Measurements from ENCODE around the gene STK32C. TPM values are rescaled to one million over a fixed set of nuclear protein-coding genes. Genes with fewer than 3 reads are reported as not detected.

Gene STK32C
- total and polyA plus RNA-seq, 2 of the 4 experiments (the other 2 are of a cell fraction): 5.0 to 8.3 TPM

GRCh38 chr10:132263866-132264265 is 43.9 kb downstream of the STK32C start:
- no peak overlapping the region for H2AK5ac ChIP-seq (ENCODE audit: low read depth, low read length)
- no peak overlapping the region for H3K4ac ChIP-seq (ENCODE audit: low read depth, low read length)
- no peaks in the 10 kb centered on the region for H3K9me3 ChIP-seq (ENCODE audit: control insufficient read depth, insufficient read depth, low read length)
- intact Hi-C loops (cut with micrococcal nuclease): no loop called here
- H3K4me2 ChIP-seq (ENCODE audit: low read depth, low read length): no peak overlapping the region
- CTCF ChIA-PET: no interaction called here
- no TSS peak for BruUV-seq (replicated peaks)
- in situ Hi-C loops (cut with MboI; ENCODE audit: low sequenced_read_pairs): no loop called here
- peaks cover 9% of the 10 kb centered on the region; the same call in 1 of the 2 replicates for H3K4me1 ChIP-seq (ENCODE audit: control insufficient read depth, insufficient read depth, low read length)
- DNase-seq: no peak
- no peak overlapping the region for H3K4me3 ChIP-seq (ENCODE audit: insufficient read depth, low read depth, low read length)
- no peak overlapping the region for H3K18ac ChIP-seq (ENCODE audit: low read depth, low read length)
- no peaks in the 10 kb centered on the region for H3K79me1 ChIP-seq (ENCODE audit: low read depth in 1 of 2, low read length in 2 of 2)
- H3K14ac ChIP-seq (replicated peaks; ENCODE audit: low read depth, low read length): no peak overlapping the region
- H3K56ac ChIP-seq (ENCODE audit: extremely low read depth, insufficient read depth, low read length): no peak overlapping the region
- no peak overlapping the region for H4K91ac ChIP-seq (ENCODE audit: insufficient read depth, low read depth, low read length)
- WGBS, 2 experiments (ENCODE audit: extremely low coverage in 2 of 2, insufficient read length in 1 of 2): 83% methylated on average over 1 of the region's 9 CpGs; no CpG with 5 or more reads in 1 of the 2 experiments
- H3K27me3 ChIP-seq (ENCODE audit: control insufficient read depth, insufficient read depth, low read length): peaks cover 2% of the 10 kb centered on the region; the same call in 1 of the 2 replicates
- no peak overlapping the region for H4K8ac ChIP-seq (ENCODE audit: low read depth in 2 of 2, low read length in 2 of 2)
- H3K9me1 ChIP-seq (ENCODE audit: insufficient read depth, low read length): peaks cover 3% of the 10 kb centered on the region; the same call in 1 of the 2 replicates
- H2AFZ ChIP-seq (replicated peaks; ENCODE audit: low read length, poor library complexity): no peak overlapping the region
- no peak overlapping the region for H2BK15ac ChIP-seq (ENCODE audit: low read depth, low read length)
- H3K23ac ChIP-seq (ENCODE audit: low read depth, low read length): no peak overlapping the region
- TF ChIP-seq CTCF (conservative IDR thresholded peaks at IDR 0.05; ENCODE audit: low read depth, low read length) (no peak), CEBPB (IDR thresholded peaks at IDR 0.05; ENCODE audit: low read depth, low read length) (no peak), SMC3 (IDR thresholded peaks at IDR 0.05; ENCODE audit: low read depth, low read length) (no peak), BHLHE40 (IDR thresholded peaks at IDR 0.05; ENCODE audit: low read depth, low read length) (no peak), MXI1 (IDR thresholded peaks at IDR 0.05; ENCODE audit: borderline replicate concordance, low read depth, low read length) (no peak), CHD1 (IDR thresholded peaks at IDR 0.05; ENCODE audit: low read depth, low read length) (no peak), FOS (IDR thresholded peaks at IDR 0.05; ENCODE audit: low read depth, low read length) (no peak), POLR2A (IDR thresholded peaks at IDR 0.05; ENCODE audit: low read depth, low read length) (no peak), RAD21 (IDR thresholded peaks at IDR 0.05; ENCODE audit: low read length) (no peak), MAZ (IDR thresholded peaks at IDR 0.05; ENCODE audit: borderline replicate concordance, low read depth, low read length) (no peak), NFE2L2 (IDR thresholded peaks at IDR 0.05; ENCODE audit: low read depth, low read length) (no peak), RCOR1 (IDR thresholded peaks at IDR 0.05; ENCODE audit: insufficient replicate concordance, low read length) (no peak), RFX5 (IDR thresholded peaks at IDR 0.05; ENCODE audit: low read depth, low read length) (no peak), MAFK (IDR thresholded peaks at IDR 0.05; ENCODE audit: low read depth, low read length) (no peak), ELK1 (IDR thresholded peaks at IDR 0.05; ENCODE audit: borderline replicate concordance, low read depth, low read length) (no peak), USF2 (IDR thresholded peaks at IDR 0.05; ENCODE audit: low read depth, low read length) (no peak)
- POLR2A ChIA-PET (ENCODE audit: unreplicated experiment): no interaction called here
- H4K20me1 ChIP-seq (ENCODE audit: insufficient read depth, low read length): peaks cover 6% of the 10 kb centered on the region
- no peak overlapping the region for H2BK120ac ChIP-seq (ENCODE audit: low read depth, low read length)
- dilution Hi-C loops (cut with HindIII; ENCODE audit: low sequenced_read_pairs, unreplicated experiment): no loop called here
- H3K27ac ChIP-seq (ENCODE audit: insufficient read depth, low read length): no peak overlapping the region
- H4K5ac ChIP-seq (ENCODE audit: low read depth, low read length): no peak overlapping the region
- no peak overlapping the region for H2BK5ac ChIP-seq (ENCODE audit: low read depth, low read length, poor library complexity, severe bottlenecking)
- no peak overlapping the region for H3K9ac ChIP-seq (ENCODE audit: low read depth, low read length)
- H3K36me3 ChIP-seq (ENCODE audit: control insufficient read depth, insufficient read depth, low read length): no peaks in the 10 kb centered on the region
- H2AK9ac ChIP-seq (replicated peaks; ENCODE audit: low read depth, low read length, poor library complexity): no peak overlapping the region
- no peak overlapping the region for H2BK20ac ChIP-seq (ENCODE audit: low read depth, low read length)
- no peak for ATAC-seq (ENCODE audit: low read depth)
